ENCODE results near the gene STRN4.

- no peak for TF ChIP-seq CTCF (conservative IDR thresholded peaks at IDR 0.05; ENCODE audit: low read depth, low read length)
- TF ChIP-seq EZH2 (IDR thresholded peaks at IDR 0.05; ENCODE audit: borderline replicate concordance, low read depth, low read length, poor library complexity, severe bottlenecking) = no peak
Measured at GRCh38 chr19:46787040-46787330, 40.7 kb upstream of the STRN4 start.

Data from A673 (cell line).